Neuronal stem cell (in vitro differentiated cells): ENCODE results near the gene ABHD5.

Experiments used
- DNase-seq: peaks from one replicate; pipeline ENCODE4 v3.0.0-alpha.2; 2013; ENCODE audit warnings: low spot score
- H2AFZ ChIP-seq: one replicate; pipeline ENCODE4 v1.6.1; 2013; ENCODE audit warnings: mild to moderate bottlenecking, low read length, inconsistent platforms
- H2AK5ac ChIP-seq: 2 replicates; pipeline ENCODE4 v1.6.1; 2013; ENCODE audit warnings: low read depth, mild to moderate bottlenecking, inconsistent platforms, low read length, moderate library complexity, mixed read lengths
- H2BK120ac ChIP-seq: 2 replicates; pipeline ENCODE4 v1.6.1; 2013; ENCODE audit warnings: low read depth, mild to moderate bottlenecking, inconsistent platforms, low read length, moderate library complexity, mixed read lengths
- H2BK12ac ChIP-seq: one replicate; pipeline ENCODE4 v1.6.1; 2013; ENCODE audit warnings: low read length, inconsistent platforms
- H2BK15ac ChIP-seq: 2 replicates; pipeline ENCODE4 v1.6.1; 2013; ENCODE audit warnings: mild to moderate bottlenecking, low read length, inconsistent platforms, mixed read lengths
- H2BK5ac ChIP-seq: one replicate; pipeline ENCODE4 v1.6.1; 2013; ENCODE audit warnings: inconsistent platforms, mild to moderate bottlenecking, low read length, moderate library complexity
- H3K14ac ChIP-seq: one replicate; pipeline ENCODE4 v1.6.1; 2013; ENCODE audit warnings: low read length, inconsistent platforms
- H3K18ac ChIP-seq: 2 replicates; pipeline ENCODE4 v1.6.1; 2013; ENCODE audit warnings: low read length, inconsistent platforms
- H3K23ac ChIP-seq: 2 replicates; pipeline ENCODE4 v1.6.1; 2013; ENCODE audit warnings: low read depth, mild to moderate bottlenecking, mixed read lengths, low read length, inconsistent platforms; ENCODE audit not compliant: poor library complexity
- H3K27ac ChIP-seq: replicated peaks from 3 replicates; pipeline ENCODE4 v1.5.1; 2013; ENCODE audit warnings: low read length, inconsistent platforms
- H3K27me3 ChIP-seq, 3 experiments: 2 replicates each; pipeline ENCODE4 v1.6.1; 2013; ENCODE audit warnings: low read length in 3 of 3, mild to moderate bottlenecking in 2 of 3, inconsistent platforms in 1 of 3, low read depth in 1 of 3, mixed read lengths in 1 of 3, moderate library complexity in 1 of 3; ENCODE audit not compliant: control insufficient read depth in 3 of 3, insufficient read depth in 3 of 3
- H3K36me3 ChIP-seq, 2 donors: replicated peaks in 1 of 2; 2 replicates each; pipeline ENCODE4 v1.6.1; 2013; ENCODE audit warnings: low read length in 2 of 2; ENCODE audit not compliant: control insufficient read depth in 2 of 2, insufficient read depth in 2 of 2
- H3K4ac ChIP-seq: 2 replicates; pipeline ENCODE4 v1.6.1; 2013; ENCODE audit warnings: inconsistent platforms, mild to moderate bottlenecking, low read length, moderate library complexity
- H3K4me1 ChIP-seq, 2 donors: 1 replicate in 1 of 2; 2 replicates in 1 of 2; pipeline ENCODE4 v1.6.1; 2013; ENCODE audit warnings: low read length in 2 of 2, low read depth in 1 of 2; ENCODE audit not compliant: control insufficient read depth in 2 of 2, insufficient read depth in 1 of 2
- H3K4me2 ChIP-seq: one replicate; pipeline ENCODE4 v1.6.1; 2013; ENCODE audit warnings: mild to moderate bottlenecking, low read length, inconsistent platforms; ENCODE audit not compliant: insufficient read depth, poor library complexity, severe bottlenecking
- H3K4me3 ChIP-seq, 2 donors: 2 replicates each; pipeline ENCODE4 v1.5.1; 2013; ENCODE audit warnings: low read length in 2 of 2, mild to moderate bottlenecking in 2 of 2, inconsistent platforms in 1 of 2, moderate library complexity in 1 of 2
- H3K79me1 ChIP-seq: one replicate; pipeline ENCODE4 v1.6.1; 2013; ENCODE audit warnings: low read depth, mild to moderate bottlenecking, inconsistent platforms, low read length, moderate library complexity
- H3K9ac ChIP-seq: one replicate; pipeline ENCODE4 v1.6.1; 2013; ENCODE audit warnings: mild to moderate bottlenecking, low read depth, low read length, inconsistent platforms; ENCODE audit not compliant: poor library complexity
- H3K9me3 ChIP-seq, 2 donors: replicated peaks in 1 of 2; 2 replicates each; pipeline versions ENCODE3 to v1.6.1; 2013; ENCODE audit warnings: low read length in 2 of 2, mild to moderate bottlenecking in 2 of 2, inconsistent platforms in 1 of 2, low read depth in 1 of 2, mixed read lengths in 1 of 2, moderate library complexity in 1 of 2; ENCODE audit not compliant: control insufficient read depth in 2 of 2, insufficient read depth in 1 of 2
- H4K8ac ChIP-seq: one replicate; pipeline ENCODE4 v1.6.1; 2013; ENCODE audit warnings: low read depth, mild to moderate bottlenecking, inconsistent platforms, low read length, moderate library complexity
- H4K91ac ChIP-seq: one replicate; pipeline ENCODE4 v1.6.1; 2013; ENCODE audit warnings: low read length, low read depth, mild to moderate bottlenecking, inconsistent platforms; ENCODE audit not compliant: poor library complexity
- WGBS, 2 donors: extraction: QIAGEN DNeasy Blood & Tissue Kit; methylation state at CpG; one replicate each; pipeline ENCODE4 v1.1.7; 2013; ENCODE audit warnings: missing lambda C conversion rate in 2 of 2, mixed read lengths in 1 of 2; ENCODE audit not compliant: insufficient read length in 2 of 2, insufficient replicate concordance in 1 of 2; ENCODE audit errors: extremely low coverage in 2 of 2; 5-methylcytosine and 5-hydroxymethylcytosine counted together

The ABHD5 gene

DNA sequence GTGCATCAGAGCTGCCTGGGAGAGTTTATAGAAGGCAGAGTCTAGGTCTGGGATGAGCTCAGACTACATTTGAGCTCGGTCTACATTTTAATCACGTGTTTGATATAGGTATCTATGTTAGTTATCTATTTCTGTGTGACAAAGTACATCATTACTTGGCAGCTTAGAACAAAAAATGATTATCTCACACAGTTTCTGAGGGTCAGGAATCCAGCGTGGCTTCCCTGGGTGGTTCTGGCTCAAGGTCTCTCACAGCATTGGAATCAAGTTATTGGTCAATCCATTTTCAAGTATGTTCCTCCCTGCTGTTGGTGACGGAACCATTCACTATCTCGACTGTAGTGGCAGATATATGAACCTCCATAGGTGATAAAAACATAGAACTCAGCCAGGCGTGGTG is 71.7 kb downstream of the ABHD5 start:
- Histone ChIP-seq H3K27me3 (no peaks in the 10 kb centered on the region), H3K79me1 (no peaks in the 10 kb centered on the region), H3K9ac (no peak overlapping the region), H3K18ac (no peak overlapping the region), H2BK15ac (no peak overlapping the region), H2BK5ac (no peak overlapping the region), H3K36me3 (no peaks in the 10 kb centered on the region), H3K4me3 (no peak overlapping the region), H3K9me3 (no peaks in the 10 kb centered on the region), H2BK120ac (no peak overlapping the region), H3K23ac (no peak overlapping the region), H4K91ac (no peak overlapping the region), H3K4me2 (no peak overlapping the region), H2AK5ac (no peak overlapping the region), H3K4me1 (peaks cover 6 to 13% of the 10 kb centered on the region in 2 donors), H3K14ac (no peak overlapping the region), H3K4ac (no peak overlapping the region), H2AFZ (no peak overlapping the region), H3K27ac (no peak overlapping the region), H2BK12ac (no peak overlapping the region), H4K8ac (no peak overlapping the region)
- DNase-seq = no peak
- no CpG with 5 or more reads among the region's 6 CpGs for WGBS, 2 donors

DNA sequence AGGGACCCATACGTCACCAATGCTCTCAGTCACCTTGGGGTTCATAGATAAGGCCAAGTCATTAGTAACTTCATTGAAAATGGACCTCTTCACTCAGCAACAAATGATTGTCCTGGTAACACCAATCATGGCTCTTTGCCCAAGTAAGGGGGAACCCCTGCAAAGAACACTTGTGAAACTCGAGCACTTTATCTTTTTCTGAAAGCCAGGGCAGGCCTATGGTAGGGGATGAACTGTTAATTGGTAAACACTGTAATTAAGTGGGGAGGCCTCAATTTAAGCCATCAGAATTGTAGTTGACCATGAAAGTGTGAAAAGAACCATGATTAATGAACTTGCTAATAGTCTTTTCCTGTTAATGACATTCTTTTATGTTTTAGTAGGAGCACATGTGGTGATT is 73.3 kb downstream of the ABHD5 start:
- Histone ChIP-seq H3K4me2 (no peak overlapping the region), H3K4me3 (no peak overlapping the region), H3K9me3 (no peaks in the 10 kb centered on the region), H3K36me3 (no peaks in the 10 kb centered on the region), H3K4me1 (peaks cover 6 to 11% of the 10 kb centered on the region in 2 donors), H2BK15ac (no peak overlapping the region), H2BK12ac (no peak overlapping the region), H3K79me1 (no peaks in the 10 kb centered on the region), H3K14ac (no peak overlapping the region), H2AFZ (no peak overlapping the region), H3K27ac (no peak overlapping the region), H2AK5ac (no peak overlapping the region), H3K4ac (no peak overlapping the region), H4K8ac (no peak overlapping the region), H4K91ac (no peak overlapping the region), H3K23ac (no peak overlapping the region), H2BK5ac (no peak overlapping the region), H3K18ac (no peak overlapping the region), H3K9ac (no peak overlapping the region), H2BK120ac (no peak overlapping the region), H3K27me3 (peaks cover 0 to 14% (median 0%) of the 10 kb centered on the region in 3 experiments)
- no peak for DNase-seq
- no CpG with 5 or more reads among the region's 2 CpGs for WGBS, 2 donors

DNA sequence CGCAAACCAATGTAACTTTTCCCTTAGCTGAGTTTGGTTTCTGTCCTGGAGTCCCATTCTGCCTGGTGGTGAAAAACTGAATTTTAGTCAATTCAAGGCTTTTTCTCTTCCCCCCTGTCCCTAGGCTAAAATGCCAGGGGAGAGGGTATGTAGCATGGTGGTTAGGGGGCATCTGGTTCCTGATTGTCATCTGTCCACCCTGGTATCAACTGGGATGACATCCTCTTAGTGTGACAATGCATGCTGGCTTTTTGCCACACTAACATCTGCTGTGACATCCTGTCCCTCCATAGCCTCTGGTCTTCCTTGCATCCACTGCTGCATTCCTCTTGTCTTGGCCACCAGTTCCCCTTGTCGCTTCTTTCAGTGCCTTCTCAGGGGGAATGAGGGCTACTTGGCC is 73.7 kb downstream of the ABHD5 start:
- WGBS, 2 donors = no CpG with 5 or more reads among the region's 2 CpGs
- H3K4me1 ChIP-seq = peaks cover 4 to 10% of the 10 kb centered on the region in 2 donors

DNA sequence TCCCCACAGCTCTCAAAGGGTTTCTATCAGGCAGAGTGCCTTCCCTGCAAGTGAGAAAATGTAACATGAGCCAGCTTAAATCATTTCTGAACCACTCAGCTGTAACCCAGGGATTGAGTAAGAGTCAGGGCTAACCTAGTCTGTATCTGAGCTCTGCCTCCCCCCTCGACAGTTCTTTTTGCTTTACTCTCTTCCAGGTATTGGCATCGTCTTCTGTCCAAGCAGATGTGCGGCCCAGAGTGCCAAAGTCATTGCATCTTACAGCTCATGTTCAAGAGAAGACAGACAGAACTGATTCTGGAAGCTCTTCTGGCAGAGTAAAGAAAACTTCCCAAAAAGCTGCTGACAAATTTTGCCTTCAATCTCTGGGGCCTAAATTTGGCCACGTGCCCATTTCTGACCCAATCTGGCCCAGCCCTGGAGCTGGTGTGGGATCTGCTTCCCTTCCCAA is 74.8 kb downstream of the ABHD5 start:
- H2AK5ac ChIP-seq = no peak overlapping the region
- no peaks in the 10 kb centered on the region for H3K79me1 ChIP-seq
- H3K14ac ChIP-seq = no peak overlapping the region
- H3K4me2 ChIP-seq = no peak overlapping the region
- H2BK5ac ChIP-seq = no peak overlapping the region
- H3K4me3 ChIP-seq = no peak overlapping the region
- no peak overlapping the region for H3K9ac ChIP-seq
- H3K27me3 ChIP-seq = peaks cover 0 to 17% (median 0%) of the 10 kb centered on the region in 3 experiments
- no peak overlapping the region for H2BK15ac ChIP-seq
- no peak overlapping the region for H2BK120ac ChIP-seq
- H4K8ac ChIP-seq = no peak overlapping the region
- no peak overlapping the region for H3K27ac ChIP-seq
- H2BK12ac ChIP-seq = no peak overlapping the region
- no peaks in the 10 kb centered on the region for H3K9me3 ChIP-seq
- DNase-seq = no peak
- no peak overlapping the region for H3K4ac ChIP-seq
- H2AFZ ChIP-seq = no peak overlapping the region
- H3K18ac ChIP-seq = no peak overlapping the region
- H4K91ac ChIP-seq = no peak overlapping the region
- H3K36me3 ChIP-seq = no peaks in the 10 kb centered on the region
- WGBS, 2 donors = no CpG with 5 or more reads among the region's 4 CpGs
- H3K23ac ChIP-seq = no peak overlapping the region
- H3K4me1 ChIP-seq = peaks cover 2 to 8% of the 10 kb centered on the region in 2 donors

More for the DNA sequence above, 73.7 kb downstream of the ABHD5 start:
- no peak overlapping the region for H3K27ac ChIP-seq
- H3K9ac ChIP-seq = no peak overlapping the region
- H2BK15ac ChIP-seq = no peak overlapping the region
- H2AFZ ChIP-seq = no peak overlapping the region
- H3K27me3 ChIP-seq = peaks cover 0 to 17% (median 0%) of the 10 kb centered on the region in 3 experiments
- no peak overlapping the region for H3K4me2 ChIP-seq
- H3K14ac ChIP-seq = no peak overlapping the region
- H2BK5ac ChIP-seq = no peak overlapping the region
- H3K4ac ChIP-seq = no peak overlapping the region
- H3K4me3 ChIP-seq = no peak overlapping the region
- no peak overlapping the region for H2AK5ac ChIP-seq
- H3K36me3 ChIP-seq = no peaks in the 10 kb centered on the region
- no peak overlapping the region for H2BK120ac ChIP-seq
- H4K91ac ChIP-seq = no peak overlapping the region
- H3K79me1 ChIP-seq = no peaks in the 10 kb centered on the region
- no peak overlapping the region for H3K23ac ChIP-seq
- no peak overlapping the region for H4K8ac ChIP-seq
- H3K18ac ChIP-seq = no peak overlapping the region
- H3K9me3 ChIP-seq = no peaks in the 10 kb centered on the region
- no peak for DNase-seq
- no peak overlapping the region for H2BK12ac ChIP-seq
